DND-41 (cell line): ENCODE results near the gene ROS1.

Source experiments
- ATAC-seq: fragments of 200-7000 bp; cut with Tn5 transposase; 3 replicates; pipeline ENCODE4 v1.9.1; 2021; ENCODE audit warnings: low read depth; ENCODE audit not compliant: insufficient read depth
- DNase-seq: peaks from one replicate; pipeline ENCODE4 v3.0.0-alpha.2; 2020
- H2AFZ ChIP-seq: 2 replicates; pipeline ENCODE4 v1.6.0; 2012; ENCODE audit warnings: low read depth, low read length
- H3K27ac ChIP-seq: 2 replicates; pipeline ENCODE4 v1.5.1; 2012; ENCODE audit warnings: low read length, inconsistent platforms
- H3K27me3 ChIP-seq: fragments of 200-600 bp; sonication (generic); 2 replicates; pipeline ENCODE4 v1.6.0; 2012; ENCODE audit warnings: low read length, mild to moderate bottlenecking, inconsistent platforms; ENCODE audit not compliant: insufficient read depth, poor library complexity
- H3K36me3 ChIP-seq: 2 replicates; pipeline ENCODE4 v1.5.1; 2012; ENCODE audit warnings: low read length, inconsistent platforms; ENCODE audit not compliant: insufficient read depth
- H3K4me1 ChIP-seq: 2 replicates; pipeline ENCODE4 v1.5.1; 2012; ENCODE audit warnings: mild to moderate bottlenecking, low read length; ENCODE audit not compliant: insufficient read depth
- H3K4me2 ChIP-seq: 2 replicates; pipeline ENCODE4 v1.6.0; 2012; ENCODE audit warnings: mild to moderate bottlenecking, moderate library complexity, low read length, inconsistent platforms; ENCODE audit not compliant: insufficient read depth
- H3K4me3 ChIP-seq, 2 experiments: fragments of 200-600 bp in 1 of 2; shearing (Covaris generic) in 1 of 2; 2 replicates each; pipeline ENCODE4 v1.5.1; 2012 to 2016; ENCODE audit warnings: inconsistent platforms in 2 of 2, low read length in 2 of 2, mild to moderate bottlenecking in 2 of 2, low read depth in 1 of 2, moderate library complexity in 1 of 2
- H3K79me2 ChIP-seq: 2 replicates; pipeline ENCODE4 v1.6.0; 2012; ENCODE audit warnings: low read length, inconsistent platforms; ENCODE audit not compliant: insufficient read depth
- H3K9ac ChIP-seq: 2 replicates; pipeline ENCODE4 v1.6.0; 2012; ENCODE audit warnings: low read depth, mild to moderate bottlenecking, inconsistent platforms, low read length, moderate library complexity
- H3K9me3 ChIP-seq: 2 replicates; pipeline ENCODE4 v1.5.1; 2012; ENCODE audit warnings: low read length, moderate library complexity, mild to moderate bottlenecking, inconsistent platforms; ENCODE audit not compliant: insufficient read depth, severe bottlenecking
- H4K20me1 ChIP-seq: 2 replicates; pipeline ENCODE4 v1.6.0; 2012; ENCODE audit warnings: low read length; ENCODE audit not compliant: insufficient read depth
- CTCF ChIP-seq: IDR thresholded peaks from 2 replicates; pipeline ENCODE4 v1.5.1; 2012; ENCODE audit warnings: borderline replicate concordance, low read length, moderate library complexity, mild to moderate bottlenecking; ENCODE audit not compliant: poor library complexity, severe bottlenecking; ENCODE audit errors: extremely low read depth
- EZH2 ChIP-seq: IDR thresholded peaks from 3 replicates; pipeline ENCODE4 v1.6.1; 2012; ENCODE audit warnings: borderline replicate concordance, low read depth, mild to moderate bottlenecking, moderate library complexity, low read length, inconsistent platforms; ENCODE audit not compliant: severe bottlenecking

ROS1 gene

GRCh38 chr6:117418320-117418719, 7.4 kb downstream of the ROS1 start:
- TF ChIP-seq EZH2, result no peak
- no peak for TF ChIP-seq CTCF
- H2AFZ ChIP-seq, result no peak overlapping the region
- DNase-seq (no peak), ATAC-seq (no peak)
- no peak overlapping the region for H3K4me3 ChIP-seq
- no peak overlapping the region for H3K4me2 ChIP-seq
- H4K20me1 ChIP-seq, result no peaks in the 10 kb centered on the region
- no peaks in the 10 kb centered on the region for H3K9me3 ChIP-seq
- H3K36me3 ChIP-seq, result no peaks in the 10 kb centered on the region
- H3K79me2 ChIP-seq, result no peaks in the 10 kb centered on the region
- H3K9ac ChIP-seq, result no peak overlapping the region
- no peaks in the 10 kb centered on the region for H3K4me1 ChIP-seq
- H3K27ac ChIP-seq, result no peak overlapping the region
- no peaks in the 10 kb centered on the region for H3K27me3 ChIP-seq

GRCh38 chr6:117417851-117418250, 7.9 kb downstream of the ROS1 start:
- Histone ChIP-seq H3K27me3 (no peaks in the 10 kb centered on the region), H3K4me2 (no peak overlapping the region), H3K4me1 (no peaks in the 10 kb centered on the region), H3K4me3 (no peak overlapping the region), H3K27ac (no peak overlapping the region), H2AFZ (no peak overlapping the region), H3K9me3 (no peaks in the 10 kb centered on the region), H3K9ac (no peak overlapping the region), H4K20me1 (no peaks in the 10 kb centered on the region), H3K79me2 (no peaks in the 10 kb centered on the region), H3K36me3 (no peaks in the 10 kb centered on the region)
- DNase-seq, result no peak
- no peak for ATAC-seq
- no peak for TF ChIP-seq EZH2
- no peak for TF ChIP-seq CTCF

GRCh38 chr6:117414770-117415169, 11.0 kb downstream of the ROS1 start:
- Histone ChIP-seq H4K20me1 (no peaks in the 10 kb centered on the region), H3K36me3 (no peaks in the 10 kb centered on the region), H3K9me3 (no peaks in the 10 kb centered on the region), H3K4me1 (no peaks in the 10 kb centered on the region), H3K9ac (no peak overlapping the region), H2AFZ (no peak overlapping the region), H3K27ac (no peak overlapping the region), H3K4me3 (no peak overlapping the region), H3K27me3 (peaks cover 6% of the 10 kb centered on the region), H3K4me2 (no peak overlapping the region), H3K79me2 (no peaks in the 10 kb centered on the region)
- TF ChIP-seq CTCF (no peak), EZH2 (no peak)
- no peak for DNase-seq
- ATAC-seq, result no peak

GRCh38 chr6:117411474-117411873, 14.3 kb downstream of the ROS1 start:
- no peak for ATAC-seq
- no peaks in the 10 kb centered on the region for H3K79me2 ChIP-seq
- TF ChIP-seq EZH2 (no peak), CTCF (no peak)
- no peak overlapping the region for H2AFZ ChIP-seq
- no peak overlapping the region for H3K4me3 ChIP-seq
- H3K4me1 ChIP-seq, result no peaks in the 10 kb centered on the region
- H4K20me1 ChIP-seq, result no peaks in the 10 kb centered on the region
- no peaks in the 10 kb centered on the region for H3K36me3 ChIP-seq
- H3K27ac ChIP-seq, result no peak overlapping the region
- no peaks in the 10 kb centered on the region for H3K9me3 ChIP-seq
- no peak overlapping the region for H3K4me2 ChIP-seq
- DNase-seq, result no peak
- peaks cover 6% of the 10 kb centered on the region for H3K27me3 ChIP-seq
- H3K9ac ChIP-seq, result no peak overlapping the region
